Measurements from ENCODE around the gene ZNF564. TPM values are rescaled to one million over a fixed set of nuclear protein-coding genes. Genes with fewer than 3 reads are reported as not detected.

ZNF564 gene
- total and polyA plus RNA-seq, 2 donors (not counting 3 experiments of a cell fraction or from before 2014, with no cell fraction given), result 1.5 to 6.5 TPM

- intact Hi-C loops (cut with micrococcal nuclease) (loop anchor here (1.0 to 5.0 kb wide), 3 partner anchors 44 to 83 kb away; partner anchors contain the start of genes ZNF564 and ZNF799), dilution Hi-C loops (cut with MboI; ENCODE audit: extremely low pct_ligation_motif_present, low sequenced_read_pairs) (no loop called here)
- Histone ChIP-seq H3K36me3 (ENCODE audit: control insufficient read depth in 2 of 2, extremely low read depth in 1 of 2, insufficient read depth in 2 of 2, low read length in 2 of 2) (no peaks in the 10 kb centered on the region), H3K9me3 (replicated peaks; ENCODE audit: control insufficient read depth, insufficient read depth, low read length) (no peaks in the 10 kb centered on the region), H3K4me3 (replicated peaks in 1 of 3; ENCODE audit: insufficient read depth in 1 of 3, low read depth in 1 of 3, low read length in 3 of 3) (peak overlapping the region; percentile 73 to 77 (median 74)), H4K20me1 (replicated peaks; ENCODE audit: control insufficient read depth, extremely low read depth, insufficient read depth, low read length) (no peaks in the 10 kb centered on the region), H3K4me1 (ENCODE audit: control insufficient read depth, extremely low read depth, insufficient read depth, low read length) (peaks cover 7% of the 10 kb centered on the region), H3K9me1 (replicated peaks; ENCODE audit: control insufficient read depth, extremely low read depth, insufficient read depth, low read length) (no peaks in the 10 kb centered on the region), H3K4me2 (ENCODE audit: insufficient read depth, low read length) (peak overlapping the region; percentile 73), H3K79me2 (ENCODE audit: control insufficient read depth, insufficient read depth, low read length) (no peaks in the 10 kb centered on the region), H3K27me3 (ENCODE audit: control insufficient read depth in 2 of 2, insufficient read depth in 2 of 2, low read length in 2 of 2) (no peaks in the 10 kb centered on the region), H2AFZ (ENCODE audit: low read depth, low read length) (peak overlapping the region; percentile 98), H3K27ac (ENCODE audit: insufficient read depth, low read depth, low read length) (no peak overlapping the region), H3K9ac (replicated peaks; ENCODE audit: extremely low read depth, insufficient read depth, low read length) (peak overlapping the region; percentile 56)
- no TSS peak for BruUV-seq (replicated peaks)
- CTCF ChIA-PET, result interaction anchor here (1.1 kb wide), 1 partner anchor 9 kb away, joined by 4 read pairs; no protein-coding TSS in a partner anchor
- POLR2A ChIA-PET, result no interaction called here
- FAIRE-seq (no peak), DNase-seq (ENCODE audit: low read depth, low spot score) (no peak)
- TF ChIP-seq JUN (IDR thresholded peaks at IDR 0.05; ENCODE audit: borderline replicate concordance, insufficient read depth, insufficient read length, low read depth), result no peak
- TF ChIP-seq GATA2 (IDR thresholded peaks at IDR 0.05; ENCODE audit: insufficient read depth, insufficient read length, low read depth, low read length), result no peak
- no peak for TF ChIP-seq POLR2AphosphoS5 (IDR thresholded peaks at IDR 0.05; ENCODE audit: insufficient read depth, low read depth, low read length)
- TF ChIP-seq MAX (IDR thresholded peaks at IDR 0.05; ENCODE audit: insufficient read depth, insufficient read length), result no peak
- TF ChIP-seq, protein P1, sequence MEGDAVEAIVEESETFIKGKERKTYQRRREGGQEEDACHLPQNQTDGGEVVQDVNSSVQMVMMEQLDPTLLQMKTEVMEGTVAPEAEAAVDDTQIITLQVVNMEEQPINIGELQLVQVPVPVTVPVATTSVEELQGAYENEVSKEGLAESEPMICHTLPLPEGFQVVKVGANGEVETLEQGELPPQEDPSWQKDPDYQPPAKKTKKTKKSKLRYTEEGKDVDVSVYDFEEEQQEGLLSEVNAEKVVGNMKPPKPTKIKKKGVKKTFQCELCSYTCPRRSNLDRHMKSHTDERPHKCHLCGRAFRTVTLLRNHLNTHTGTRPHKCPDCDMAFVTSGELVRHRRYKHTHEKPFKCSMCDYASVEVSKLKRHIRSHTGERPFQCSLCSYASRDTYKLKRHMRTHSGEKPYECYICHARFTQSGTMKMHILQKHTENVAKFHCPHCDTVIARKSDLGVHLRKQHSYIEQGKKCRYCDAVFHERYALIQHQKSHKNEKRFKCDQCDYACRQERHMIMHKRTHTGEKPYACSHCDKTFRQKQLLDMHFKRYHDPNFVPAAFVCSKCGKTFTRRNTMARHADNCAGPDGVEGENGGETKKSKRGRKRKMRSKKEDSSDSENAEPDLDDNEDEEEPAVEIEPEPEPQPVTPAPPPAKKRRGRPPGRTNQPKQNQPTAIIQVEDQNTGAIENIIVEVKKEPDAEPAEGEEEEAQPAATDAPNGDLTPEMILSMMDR (IDR thresholded peaks at IDR 0.05; ENCODE audit: extremely low read depth in 1 of 2, insufficient read depth in 1 of 2, low read depth in 1 of 2, low read length in 2 of 2), result no peak
- TF ChIP-seq MYC (IDR thresholded peaks at IDR 0.05; ENCODE audit: low read depth, low read length), result no peak
- TF ChIP-seq EZH2 (IDR thresholded peaks at IDR 0.05; ENCODE audit: borderline replicate concordance, low read depth, low read length, severe bottlenecking), result no peak
- no peak for TF ChIP-seq POLR2A (IDR thresholded peaks at IDR 0.05; ENCODE audit: low read depth, low read length)
- no peak for TF ChIP-seq FOS (IDR thresholded peaks at IDR 0.05; ENCODE audit: borderline replicate concordance, insufficient read depth, low read length)
Observed at GRCh38 chr19:12484011-12484370, 67.3 kb downstream of the ZNF564 start.

Data from endothelial cell of umbilical vein (primary cell).